ENCODE results near the gene RCCD1. TPM values are rescaled to one million over a fixed set of nuclear protein-coding genes. Genes with fewer than 3 reads are reported as not detected.

The RCCD1 gene
- total RNA-seq, 2 donors from 2014 or later = 9.1 to 13.0 TPM

GRCh38 chr15:90962021-90962420 lies 7.3 kb downstream of the RCCD1 start:
- H3K36me3 ChIP-seq = peaks cover 0 to 5% of the 10 kb centered on the region in 2 donors
- no peaks in the 10 kb centered on the region for H3K27me3 ChIP-seq (replicated peaks; ENCODE audit: insufficient read depth)
- H3K9me3 ChIP-seq = no peaks in the 10 kb centered on the region
- no peaks in the 10 kb centered on the region for H3K4me1 ChIP-seq (replicated peaks)
- intact Hi-C loops (cut with DNase I) = loop anchor here (5.0 kb wide), 1 partner anchor 85 kb away; no protein-coding TSS in a partner anchor
- DNase-seq (ENCODE audit: low spot score) = no peak
- TF ChIP-seq POLR2A (IDR thresholded peaks at IDR 0.05) (no peak), CTCF (IDR thresholded peaks at IDR 0.05) (no peak), POLR2AphosphoS5 (IDR thresholded peaks at IDR 0.05) (no peak)
- WGBS = 73% methylated on average over 4 of the region's 4 CpGs
- no peak overlapping the region for H3K27ac ChIP-seq
- no peak overlapping the region for H3K4me3 ChIP-seq

- Histone ChIP-seq H3K4me1 (replicated peaks) (no peaks in the 10 kb centered on the region), H3K36me3 (peaks cover 0 to 5% of the 10 kb centered on the region in 2 donors), H3K27me3 (replicated peaks; ENCODE audit: insufficient read depth) (no peaks in the 10 kb centered on the region), H3K9me3 (no peaks in the 10 kb centered on the region), H3K27ac (no peak overlapping the region), H3K4me3 (no peak overlapping the region)
- DNase-seq (ENCODE audit: low spot score) = no peak
- TF ChIP-seq POLR2AphosphoS5 (IDR thresholded peaks at IDR 0.05) (no peak), POLR2A (IDR thresholded peaks at IDR 0.05) (no peak), CTCF (IDR thresholded peaks at IDR 0.05) (no peak)
- intact Hi-C loops (cut with DNase I) = no loop called here
- WGBS = 86% methylated on average over 9 of the region's 9 CpGs
Measured at GRCh38 chr15:90966262-90966661, 11.6 kb downstream of the RCCD1 start.

DNA sequence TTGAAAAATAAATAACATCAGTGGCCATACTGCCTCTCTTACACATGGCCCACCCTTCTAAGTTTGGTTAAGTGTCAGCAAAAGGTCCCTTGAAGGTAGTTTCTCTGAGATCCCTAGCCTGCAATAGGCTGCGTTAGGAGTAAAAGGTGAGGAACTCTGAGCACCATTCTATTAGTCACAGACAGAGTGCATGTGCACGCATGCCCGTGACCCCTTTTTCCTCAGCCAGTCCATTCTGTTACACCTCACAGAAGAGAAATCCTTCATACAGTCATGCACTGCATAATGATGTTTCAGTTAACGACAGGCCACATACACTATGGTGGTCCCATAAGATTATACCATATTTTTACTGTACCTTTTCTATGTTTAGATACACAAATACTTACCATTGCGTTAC lies 12.5 kb downstream of the RCCD1 start:
- intact Hi-C loops (cut with DNase I) = no loop called here
- Histone ChIP-seq H3K4me1 (replicated peaks) (no peaks in the 10 kb centered on the region), H3K9me3 (no peaks in the 10 kb centered on the region), H3K27me3 (replicated peaks; ENCODE audit: insufficient read depth) (no peaks in the 10 kb centered on the region), H3K27ac (no peak overlapping the region), H3K4me3 (no peak overlapping the region), H3K36me3 (no peaks in the 10 kb centered on the region)
- no peak for DNase-seq (ENCODE audit: low spot score)
- TF ChIP-seq POLR2AphosphoS5 (IDR thresholded peaks at IDR 0.05) = no peak
- no peak for TF ChIP-seq CTCF (IDR thresholded peaks at IDR 0.05)
- no peak for TF ChIP-seq POLR2A (IDR thresholded peaks at IDR 0.05)
- WGBS = 89% methylated on average over 5 of the region's 5 CpGs

DNA sequence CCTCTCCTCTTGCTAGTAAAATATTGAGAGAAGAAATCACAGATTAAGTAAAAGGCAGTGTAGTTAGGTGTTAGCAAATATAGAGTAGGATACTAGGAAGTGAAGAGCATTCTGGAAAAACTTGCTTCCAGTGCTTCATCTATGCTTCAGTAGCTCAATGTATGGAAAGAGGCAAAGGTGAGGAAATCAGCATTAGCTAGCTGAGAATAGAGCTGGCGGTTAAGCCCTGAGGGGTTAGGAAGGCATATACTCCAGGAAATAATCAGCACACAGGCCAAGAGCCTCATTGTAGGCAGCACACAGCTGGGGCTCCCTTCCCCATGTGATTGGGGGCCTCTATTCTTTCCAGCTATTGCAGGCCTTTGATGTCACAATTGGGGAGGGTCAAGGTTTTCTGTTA lies 13.8 kb downstream of the RCCD1 start:
- TF ChIP-seq CTCF (IDR thresholded peaks at IDR 0.05) (no peak), POLR2A (IDR thresholded peaks at IDR 0.05) (no peak), POLR2AphosphoS5 (IDR thresholded peaks at IDR 0.05) (no peak)
- H3K36me3 ChIP-seq = no peaks in the 10 kb centered on the region
- H3K4me1 ChIP-seq (replicated peaks) = no peaks in the 10 kb centered on the region
- no peak for DNase-seq (ENCODE audit: low spot score)
- no peaks in the 10 kb centered on the region for H3K27me3 ChIP-seq (replicated peaks; ENCODE audit: insufficient read depth)
- intact Hi-C loops (cut with DNase I) = no loop called here
- 87% methylated on average over 1 of the region's 1 CpG for WGBS
- no peak overlapping the region for H3K4me3 ChIP-seq
- H3K9me3 ChIP-seq = no peaks in the 10 kb centered on the region
- H3K27ac ChIP-seq = no peak overlapping the region

- WGBS = 93% methylated on average over 7 of the region's 7 CpGs
- Histone ChIP-seq H3K4me1 (replicated peaks) (no peaks in the 10 kb centered on the region), H3K27ac (no peak overlapping the region), H3K4me3 (no peak overlapping the region), H3K27me3 (replicated peaks; ENCODE audit: insufficient read depth) (no peaks in the 10 kb centered on the region), H3K36me3 (no peaks in the 10 kb centered on the region), H3K9me3 (no peaks in the 10 kb centered on the region)
- no peak for TF ChIP-seq POLR2AphosphoS5 (IDR thresholded peaks at IDR 0.05)
- TF ChIP-seq CTCF (IDR thresholded peaks at IDR 0.05) = no peak
- no peak for TF ChIP-seq POLR2A (IDR thresholded peaks at IDR 0.05)
- intact Hi-C loops (cut with DNase I) = no loop called here
- DNase-seq (ENCODE audit: low spot score) = no peak
Measured at GRCh38 chr15:90970274-90970673, 15.6 kb downstream of the RCCD1 start.

All from prostate gland (tissue), 2 donors.